ENCODE data around the gene LTBP1. TPM values are rescaled to one million over a fixed set of nuclear protein-coding genes. Genes with fewer than 3 reads are reported as not detected.
A peak's percentile ranks its signal among the peaks of the same experiment; 100 is the strongest.
"Not testable (repeated sequence)": the region's sequence is repeated elsewhere in the genome, so short reads cannot be mapped to it uniquely, and the experiment has no call there.

LTBP1 gene
- total and polyA plus RNA-seq, 12 donors: 6.2 to 47.2 (median 15.5) TPM

DNA sequence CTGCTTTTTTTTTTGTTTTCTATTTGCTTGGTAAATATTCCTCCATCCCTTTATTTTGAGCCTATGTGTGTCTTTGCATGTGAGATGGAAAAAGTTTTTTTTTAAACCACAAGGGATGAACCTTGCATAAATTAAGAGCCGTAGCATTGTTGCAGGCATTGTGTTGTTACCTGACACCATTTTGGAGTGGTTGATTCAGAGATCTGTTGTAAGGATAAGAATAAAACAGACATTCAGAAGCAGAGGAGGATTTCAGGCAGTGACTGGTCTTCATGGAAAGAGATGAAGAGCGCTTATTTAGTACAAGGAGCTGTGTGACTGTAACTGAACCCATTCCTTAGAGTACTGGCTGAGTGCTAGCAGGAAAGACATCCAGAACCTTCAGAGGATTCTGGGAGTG, 101.2 kb downstream of the LTBP1 start:
- no peak for DNase-seq
- Histone ChIP-seq H3K36me3 (replicated peaks in 1 of 2) (no peaks in the 10 kb centered on the region), H3K9me3 (replicated peaks in 1 of 3) (no peaks in the 10 kb centered on the region), H3K4me1 (replicated peaks in 1 of 2) (no peaks in the 10 kb centered on the region), H3K27me3 (no peaks in the 10 kb centered on the region), H3K27ac (no peak overlapping the region), H3K4me3 (no peak overlapping the region)
- intact Hi-C loops (cut with DNase I): no loop called here
- WGBS, 4 donors: 30 to 46% (median 34%) methylated on average over 2 of the region's 2 CpGs
- TF ChIP-seq CTCF (IDR thresholded peaks at IDR 0.05): no peak
- no peak for TF ChIP-seq POLR2A (IDR thresholded peaks at IDR 0.05)

DNA sequence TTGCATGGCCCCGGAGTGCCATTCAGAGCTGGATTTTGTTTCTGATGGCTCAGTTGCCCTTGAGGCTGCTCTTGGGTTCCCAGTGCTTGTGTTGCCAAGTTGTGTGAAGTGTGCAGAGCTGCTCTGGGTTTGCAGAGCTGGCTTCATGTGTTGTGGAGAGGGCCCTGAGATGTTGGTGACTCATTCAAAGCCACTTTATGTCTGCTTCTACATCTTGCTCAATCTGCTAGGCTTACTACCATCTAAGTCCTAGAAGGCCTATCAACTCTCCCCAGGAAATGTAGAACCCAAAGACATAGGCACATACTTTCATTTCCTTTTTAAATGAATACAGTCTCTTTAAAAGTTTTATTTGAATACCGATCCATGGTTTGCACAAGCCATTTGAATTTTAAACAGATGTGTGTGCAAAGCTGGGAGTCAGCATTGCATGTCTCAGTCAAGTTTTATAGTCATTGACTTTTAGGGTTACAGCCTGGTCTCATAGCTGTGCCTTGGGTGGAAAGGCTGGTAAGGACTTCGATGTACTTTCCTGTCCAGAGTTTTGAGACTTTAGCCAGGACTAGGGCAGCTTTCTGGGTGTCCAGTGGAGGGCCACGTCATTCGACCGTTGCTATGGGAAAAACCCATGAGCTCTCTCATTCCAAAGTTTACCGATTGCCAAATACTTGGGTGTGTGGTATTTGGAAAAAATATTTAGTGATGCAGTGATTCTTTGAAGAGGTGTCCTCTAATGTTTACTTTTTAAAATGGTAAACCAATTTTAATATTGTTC, 105.0 kb downstream of the LTBP1 start:
- H3K36me3 ChIP-seq (replicated peaks in 1 of 2): no peaks in the 10 kb centered on the region
- H3K27me3 ChIP-seq: no peaks in the 10 kb centered on the region
- 80 to 87% (median 83%) methylated on average over 7 of the region's 7 CpGs for WGBS, 4 donors
- no peak overlapping the region for H3K27ac ChIP-seq
- no peaks in the 10 kb centered on the region for H3K4me1 ChIP-seq (replicated peaks in 1 of 2)
- no peak overlapping the region for H3K4me3 ChIP-seq
- DNase-seq: peak in 1 of 7 donors; percentile 9
- intact Hi-C loops (cut with DNase I): no loop called here
- TF ChIP-seq CTCF (IDR thresholded peaks at IDR 0.05) (no peak), POLR2A (IDR thresholded peaks at IDR 0.05) (no peak)
- H3K9me3 ChIP-seq (replicated peaks in 1 of 3): no peaks in the 10 kb centered on the region

DNA sequence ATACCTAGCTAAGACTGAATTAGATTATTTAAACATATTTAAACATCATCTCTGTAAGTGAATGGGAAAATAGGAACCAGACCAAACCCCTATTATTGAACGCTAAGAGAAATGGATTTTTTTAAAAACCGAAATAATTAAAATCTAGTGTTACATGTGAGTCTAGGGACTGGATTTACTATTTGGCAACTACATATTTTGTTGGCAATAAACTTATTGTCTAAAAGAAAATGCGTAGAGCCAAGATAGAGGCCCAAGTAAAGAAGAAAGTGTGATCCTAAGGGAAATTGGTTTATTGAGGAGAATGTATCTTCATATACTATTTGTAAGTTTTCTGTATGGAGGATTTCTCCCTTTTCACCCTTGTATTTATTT, 105.6 kb downstream of the LTBP1 start:
- WGBS, 4 donors: 90 to 96% (median 92%) methylated on average over 3 of the region's 3 CpGs
- Histone ChIP-seq H3K9me3 (replicated peaks in 1 of 3) (no peaks in the 10 kb centered on the region), H3K27me3 (no peaks in the 10 kb centered on the region), H3K27ac (no peak overlapping the region), H3K4me1 (replicated peaks in 1 of 2) (no peaks in the 10 kb centered on the region), H3K4me3 (no peak overlapping the region), H3K36me3 (replicated peaks in 1 of 2) (no peaks in the 10 kb centered on the region)
- intact Hi-C loops (cut with DNase I): no loop called here
- TF ChIP-seq CTCF (IDR thresholded peaks at IDR 0.05): no peak
- no peak for TF ChIP-seq POLR2A (IDR thresholded peaks at IDR 0.05)
- DNase-seq: no peak

DNA sequence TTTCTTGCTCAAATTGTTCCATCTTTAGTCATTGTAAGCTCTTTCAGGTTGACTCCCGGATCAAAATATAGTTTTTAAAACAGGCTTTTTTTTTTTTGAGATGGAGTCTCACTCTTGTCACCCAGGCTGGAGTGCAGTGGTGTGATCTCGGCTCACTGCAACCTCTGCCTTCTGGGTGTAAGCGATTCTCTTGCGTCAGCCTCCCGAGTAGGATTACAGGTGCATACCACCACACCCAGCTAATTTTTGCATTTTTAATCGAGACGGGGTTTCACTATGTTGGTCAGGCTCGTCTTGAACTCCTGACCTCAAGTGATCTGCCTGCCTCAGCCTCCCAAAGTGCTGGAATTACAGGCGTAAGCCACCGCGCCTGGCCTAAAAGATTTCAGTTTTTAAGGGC, 106.0 kb downstream of the LTBP1 start:
- intact Hi-C loops (cut with DNase I); H3K9me3 ChIP-seq (replicated peaks in 1 of 3); DNase-seq; H3K4me3 ChIP-seq; H3K27ac ChIP-seq; H3K36me3 ChIP-seq (replicated peaks in 1 of 2); H3K4me1 ChIP-seq (replicated peaks in 1 of 2); H3K27me3 ChIP-seq: not testable (repeated sequence)
- 93 to 95% (median 94%) methylated on average over 11 of the region's 11 CpGs for WGBS, 4 donors

GRCh38 chr2:33056170-33056569, 109.4 kb downstream of the LTBP1 start:
- H3K4me1 ChIP-seq (replicated peaks in 1 of 2): peaks cover 5 to 8% of the 10 kb centered on the region in 2 donors
- H3K36me3 ChIP-seq (replicated peaks in 1 of 2): no peaks in the 10 kb centered on the region
- no peak for DNase-seq
- no peaks in the 10 kb centered on the region for H3K9me3 ChIP-seq (replicated peaks in 1 of 3)
- H3K4me3 ChIP-seq: no peak overlapping the region
- 90 to 98% (median 96%) methylated on average over 12 of the region's 12 CpGs for WGBS, 4 donors
- no peaks in the 10 kb centered on the region for H3K27me3 ChIP-seq
- intact Hi-C loops (cut with DNase I): no loop called here
- TF ChIP-seq POLR2A (IDR thresholded peaks at IDR 0.05): no peak
- H3K27ac ChIP-seq: no peak overlapping the region

GRCh38 chr2:33057307-33058028, 110.7 kb downstream of the LTBP1 start:
- H3K27ac ChIP-seq; H3K4me3 ChIP-seq; H3K27me3 ChIP-seq; intact Hi-C loops (cut with DNase I); DNase-seq; H3K36me3 ChIP-seq (replicated peaks in 1 of 2); H3K4me1 ChIP-seq (replicated peaks in 1 of 2); H3K9me3 ChIP-seq (replicated peaks in 1 of 3): not testable (repeated sequence)
- WGBS, 4 donors: 86 to 97% (median 90%) methylated on average over 12 to 39 of the region's 39 CpGs

All from adrenal gland (tissue), 12 donors.